Sigmoid colon (tissue), 7 donors: ENCODE measurements around the gene WWC2. TPM values are rescaled to one million over a fixed set of nuclear protein-coding genes. Genes with fewer than 3 reads are reported as not detected.

Experiments used
- DNase-seq: peaks from one replicate; pipeline ENCODE4 v3.0.0-alpha.2; 2019
- H3K27ac ChIP-seq, 4 donors: fragments of 200-600 bp; sonication (generic); one replicate each; pipeline ENCODE4 v1.5.1; 2016 to 2019; ENCODE audit warnings: mild to moderate bottlenecking in 1 of 4
- H3K27me3 ChIP-seq, 3 donors: fragments of 200-600 bp; sonication (generic); one replicate each; pipeline ENCODE4 v1.5.1; 2019; ENCODE audit warnings: mild to moderate bottlenecking in 1 of 3
- H3K36me3 ChIP-seq, 4 donors: fragments of 200-600 bp; sonication (generic); one replicate each; pipeline ENCODE4 v1.5.1; 2016 to 2019
- H3K4me1 ChIP-seq, 4 donors: fragments of 200-600 bp; sonication (generic); one replicate each; pipeline ENCODE4 v1.5.1; 2017 to 2019
- H3K4me3 ChIP-seq, 4 donors: fragments of 200-600 bp; sonication (generic); one replicate each; pipeline ENCODE4 v1.5.1; 2017 to 2019; ENCODE audit warnings: mild to moderate bottlenecking in 2 of 4, moderate library complexity in 1 of 4
- H3K9me3 ChIP-seq, 4 donors: fragments of 200-600 bp in 3 of 4; sonication (generic) in 3 of 4; one replicate each; pipeline versions ENCODE4 v1.5.1 to v1.6.1; 2013 to 2019
- EP300 ChIP-seq, 4 donors: sonication (generic); formaldehyde crosslinking; IDR thresholded peaks; one replicate each; pipeline ENCODE4 v1.6.1; 2017; ENCODE audit warnings: antibody characterized with exemption in 4 of 4
- POLR2A ChIP-seq, 2 donors: fragments of 450-650 bp; IDR thresholded peaks; one replicate each; pipeline ENCODE4 v1.6.1; 2016; ENCODE audit warnings: antibody characterized with exemption in 2 of 2, mild to moderate bottlenecking in 2 of 2, moderate library complexity in 2 of 2
- POLR2AphosphoS5 ChIP-seq, 4 donors: sonication (generic); formaldehyde crosslinking; IDR thresholded peaks; one replicate each; pipeline ENCODE4 v1.6.1; 2017; ENCODE audit warnings: antibody characterized with exemption in 4 of 4
- WGBS, 2 donors: extraction: QIAGEN DNeasy Blood & Tissue Kit; methylation state at CpG; one replicate each; pipeline ENCODE4 v1.1.7; 2013; 5-methylcytosine and 5-hydroxymethylcytosine counted together
- intact Hi-C: fragments of 100-400 bp; cut with DNase I; formaldehyde crosslinking; loops from one replicate; pipeline ENCODE4 v1.15.1; 2023
- polyA plus RNA-seq, 3 donors: library from polyadenylated mRNA; stranded (reverse); fragments of 200-250 nt; gene quantifications; one replicate each; pipeline ENCODE4 v1.2.3, GENCODE V29; 2013
- total RNA-seq, 4 donors: library from RNA; depleted of rRNA; stranded (reverse); fragments of >200 nt; gene quantifications; one replicate each; pipeline ENCODE4 v1.1.0, GENCODE V29; 2016
- TF ChIP-seq, protein P1 (sequence below), 4 experiments: fragments of 450-650 bp in 3 of 4; fragments of 200-600 bp in 1 of 4; IDR thresholded peaks; one replicate each; pipeline ENCODE4 v1.5.1; 2016 to 2019; ENCODE audit warnings: antibody characterized with exemption in 4 of 4, mild to moderate bottlenecking in 3 of 4, moderate library complexity in 2 of 4
- donor health status: healthy with polysubstance abuse.
- donor health status: Bipolar disorder and iron deficiency.
- donor health status: healthy.

The WWC2 gene
- total and polyA plus RNA-seq, 7 donors: 1.2 to 53.5 (median 27.0) TPM

DNA sequence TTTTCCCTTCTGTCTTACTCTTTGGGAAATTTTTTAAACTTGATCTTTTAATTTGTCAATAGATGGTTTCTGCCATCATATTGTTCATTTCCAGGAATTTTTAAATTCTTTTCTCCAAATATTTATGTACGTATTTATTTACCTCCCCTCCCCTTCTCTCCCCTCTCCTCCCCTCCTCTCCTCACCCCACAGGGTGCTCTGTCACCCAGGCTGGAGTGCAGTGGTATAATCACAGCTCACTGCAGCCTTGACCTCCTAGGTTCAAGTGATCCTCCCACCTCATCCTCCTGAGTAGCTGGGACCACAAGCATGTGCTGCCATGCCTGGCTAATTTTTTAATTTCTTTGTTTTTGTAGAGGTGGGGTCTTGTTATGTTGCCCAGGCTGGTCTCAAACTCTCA lies 73.8 kb downstream of the WWC2 start:
- H3K27me3 ChIP-seq: no peaks in the 10 kb centered on the region
- H3K36me3 ChIP-seq: no peaks in the 10 kb centered on the region
- H3K4me1 ChIP-seq: peaks cover 0 to 68% (median 24%) of the 10 kb centered on the region in 4 donors
- 93 to 98% methylated on average over 1 of the region's 1 CpG for WGBS, 2 donors
- H3K27ac ChIP-seq: no peak overlapping the region
- no peaks in the 10 kb centered on the region for H3K9me3 ChIP-seq
- no peak for DNase-seq
- TF ChIP-seq POLR2AphosphoS5 (IDR thresholded peaks at IDR 0.05) (no peak), POLR2A (IDR thresholded peaks at IDR 0.05) (no peak), EP300 (IDR thresholded peaks at IDR 0.05) (no peak)
- TF ChIP-seq, protein P1, sequence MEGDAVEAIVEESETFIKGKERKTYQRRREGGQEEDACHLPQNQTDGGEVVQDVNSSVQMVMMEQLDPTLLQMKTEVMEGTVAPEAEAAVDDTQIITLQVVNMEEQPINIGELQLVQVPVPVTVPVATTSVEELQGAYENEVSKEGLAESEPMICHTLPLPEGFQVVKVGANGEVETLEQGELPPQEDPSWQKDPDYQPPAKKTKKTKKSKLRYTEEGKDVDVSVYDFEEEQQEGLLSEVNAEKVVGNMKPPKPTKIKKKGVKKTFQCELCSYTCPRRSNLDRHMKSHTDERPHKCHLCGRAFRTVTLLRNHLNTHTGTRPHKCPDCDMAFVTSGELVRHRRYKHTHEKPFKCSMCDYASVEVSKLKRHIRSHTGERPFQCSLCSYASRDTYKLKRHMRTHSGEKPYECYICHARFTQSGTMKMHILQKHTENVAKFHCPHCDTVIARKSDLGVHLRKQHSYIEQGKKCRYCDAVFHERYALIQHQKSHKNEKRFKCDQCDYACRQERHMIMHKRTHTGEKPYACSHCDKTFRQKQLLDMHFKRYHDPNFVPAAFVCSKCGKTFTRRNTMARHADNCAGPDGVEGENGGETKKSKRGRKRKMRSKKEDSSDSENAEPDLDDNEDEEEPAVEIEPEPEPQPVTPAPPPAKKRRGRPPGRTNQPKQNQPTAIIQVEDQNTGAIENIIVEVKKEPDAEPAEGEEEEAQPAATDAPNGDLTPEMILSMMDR (IDR thresholded peaks at IDR 0.05): no peak
- intact Hi-C loops: no loop called here
- no peak overlapping the region for H3K4me3 ChIP-seq

DNA sequence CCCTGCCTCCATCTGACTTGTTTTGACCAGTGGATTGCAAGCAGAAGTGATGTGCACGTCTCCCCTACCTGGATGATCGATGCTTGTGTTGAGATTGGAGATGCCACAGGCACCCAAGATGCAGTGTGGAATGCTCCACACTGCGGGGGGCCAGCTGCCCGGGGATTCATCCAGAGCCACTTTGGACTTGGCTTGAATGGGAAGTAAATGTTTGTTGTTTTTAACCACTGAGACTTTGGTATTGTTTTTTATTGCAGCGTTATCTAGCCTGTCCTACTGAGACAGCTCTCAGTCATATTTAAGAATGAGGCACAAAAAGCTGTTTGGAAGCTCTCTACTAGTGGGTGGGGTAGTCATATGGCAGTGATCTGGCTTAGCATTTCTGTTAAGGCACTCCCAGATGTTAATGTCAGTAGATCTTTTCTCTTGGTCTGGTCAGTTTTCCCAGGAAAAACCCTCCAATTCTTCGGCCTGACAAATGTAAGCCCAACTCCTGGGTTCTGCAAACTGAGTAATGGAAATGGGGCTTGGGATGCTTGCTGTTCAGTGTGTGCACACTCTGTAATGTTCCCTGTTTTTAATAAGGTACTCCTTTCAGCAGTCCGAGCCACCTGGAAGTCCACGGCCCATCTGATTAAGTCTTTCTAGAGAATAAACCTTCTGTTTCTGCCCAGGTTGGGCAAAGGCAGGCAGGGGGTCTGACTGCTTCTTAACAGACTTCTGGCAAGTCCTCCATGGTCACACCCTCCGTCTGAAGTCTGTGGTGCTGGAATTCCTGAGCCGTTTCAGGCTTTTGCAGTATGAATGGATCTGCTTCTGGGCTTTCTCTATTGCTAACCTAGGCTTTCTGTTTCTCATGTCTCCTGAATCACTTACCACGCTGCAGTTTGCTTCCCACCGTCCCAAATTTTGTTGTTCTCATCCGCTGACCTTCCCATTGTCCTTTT lies 74.8 kb downstream of the WWC2 start:
- TF ChIP-seq POLR2AphosphoS5 (IDR thresholded peaks at IDR 0.05) (no peak), EP300 (IDR thresholded peaks at IDR 0.05) (no peak), POLR2A (IDR thresholded peaks at IDR 0.05) (no peak)
- TF ChIP-seq, protein P1 (IDR thresholded peaks at IDR 0.05): no peak
- Histone ChIP-seq H3K4me1 (peaks cover 0 to 75% (median 24%) of the 10 kb centered on the region in 4 donors), H3K36me3 (no peaks in the 10 kb centered on the region), H3K27ac (no peak overlapping the region), H3K4me3 (no peak overlapping the region), H3K9me3 (no peaks in the 10 kb centered on the region), H3K27me3 (no peaks in the 10 kb centered on the region)
- WGBS, 2 donors: 76 to 80% methylated on average over 13 of the region's 13 CpGs
- DNase-seq: no peak
- intact Hi-C loops: no loop called here

DNA sequence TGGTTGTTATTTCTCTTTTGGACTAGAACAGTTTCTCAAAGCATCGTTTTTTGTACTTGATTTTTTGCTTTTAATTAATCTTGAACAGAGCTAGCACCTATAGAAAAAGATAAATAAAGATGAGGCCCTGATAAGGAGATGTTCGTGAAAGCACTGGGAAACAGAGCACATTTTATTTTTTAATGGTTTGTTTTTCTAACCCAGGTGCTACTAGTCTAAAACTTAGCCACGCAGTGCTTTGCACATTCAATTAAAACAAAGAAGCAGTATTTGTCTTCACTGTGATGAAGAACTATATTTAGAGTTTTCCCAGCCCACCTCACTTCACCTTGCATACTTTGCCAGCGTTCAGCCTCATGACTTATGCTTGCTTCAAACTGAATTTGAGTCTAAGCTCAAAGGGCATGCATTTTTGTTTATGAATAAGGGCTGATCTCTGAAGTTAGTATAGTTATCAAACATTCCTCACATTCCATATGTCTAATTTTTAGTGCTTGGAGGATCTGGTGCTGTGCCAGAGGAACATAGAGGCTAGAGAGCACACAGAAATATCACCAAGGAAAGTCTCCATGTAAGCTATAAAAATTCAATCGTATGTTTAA lies 76.7 kb downstream of the WWC2 start:
- TF ChIP-seq, protein P1 (IDR thresholded peaks at IDR 0.05): no peak
- TF ChIP-seq EP300 (IDR thresholded peaks at IDR 0.05) (no peak), POLR2AphosphoS5 (IDR thresholded peaks at IDR 0.05) (no peak), POLR2A (IDR thresholded peaks at IDR 0.05) (no peak)
- Histone ChIP-seq H3K36me3 (no peaks in the 10 kb centered on the region), H3K4me3 (no peak overlapping the region), H3K27ac (no peak overlapping the region), H3K9me3 (no peaks in the 10 kb centered on the region), H3K4me1 (peaks cover 0 to 76% (median 24%) of the 10 kb centered on the region in 4 donors), H3K27me3 (no peaks in the 10 kb centered on the region)
- intact Hi-C loops: no loop called here
- WGBS, 2 donors: 29 to 58% methylated on average over 5 of the region's 5 CpGs
- DNase-seq: no peak

DNA sequence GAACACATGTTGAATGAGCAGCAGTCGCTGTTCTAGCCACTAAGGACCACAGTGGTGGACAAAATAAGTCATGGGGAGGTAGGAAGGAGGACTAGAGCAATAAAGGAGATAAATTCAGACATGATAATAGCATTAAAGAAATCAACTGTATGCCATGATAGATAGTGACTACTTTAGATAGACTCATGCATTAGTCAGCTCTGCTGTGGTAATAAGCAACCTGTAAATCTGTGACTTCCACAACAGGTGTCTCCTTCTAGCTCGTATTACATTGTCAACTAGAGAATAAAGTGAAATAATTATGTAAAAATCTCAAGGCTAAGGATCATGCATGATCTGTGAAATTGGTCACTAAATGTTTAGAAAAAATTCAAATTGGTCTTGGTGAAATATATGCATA lies 77.9 kb downstream of the WWC2 start:
- 75 to 80% methylated on average over 2 of the region's 2 CpGs for WGBS, 2 donors
- Histone ChIP-seq H3K4me3 (no peak overlapping the region), H3K4me1 (peaks cover 0 to 72% (median 24%) of the 10 kb centered on the region in 4 donors), H3K27me3 (no peaks in the 10 kb centered on the region), H3K36me3 (no peaks in the 10 kb centered on the region), H3K9me3 (no peaks in the 10 kb centered on the region), H3K27ac (no peak overlapping the region)
- intact Hi-C loops: no loop called here
- TF ChIP-seq POLR2AphosphoS5 (IDR thresholded peaks at IDR 0.05) (no peak), POLR2A (IDR thresholded peaks at IDR 0.05) (no peak), EP300 (IDR thresholded peaks at IDR 0.05) (no peak)
- TF ChIP-seq, protein P1 (IDR thresholded peaks at IDR 0.05): no peak
- DNase-seq: no peak
